Stimulated activated CD8-positive, alpha-beta memory T cell treated with anti-CD3 and anti-CD28 coated beads, Interleukin-7, amount 100 ng/mL, for 24 hours (primary cell): ENCODE measurements around the gene GDF2.

ENCODE experiments used
- DNase-seq: peaks from one replicate; pipeline ENCODE4 v3.0.0-alpha.2; 2020; ENCODE audit warnings: low read depth

The GDF2 gene

DNA sequence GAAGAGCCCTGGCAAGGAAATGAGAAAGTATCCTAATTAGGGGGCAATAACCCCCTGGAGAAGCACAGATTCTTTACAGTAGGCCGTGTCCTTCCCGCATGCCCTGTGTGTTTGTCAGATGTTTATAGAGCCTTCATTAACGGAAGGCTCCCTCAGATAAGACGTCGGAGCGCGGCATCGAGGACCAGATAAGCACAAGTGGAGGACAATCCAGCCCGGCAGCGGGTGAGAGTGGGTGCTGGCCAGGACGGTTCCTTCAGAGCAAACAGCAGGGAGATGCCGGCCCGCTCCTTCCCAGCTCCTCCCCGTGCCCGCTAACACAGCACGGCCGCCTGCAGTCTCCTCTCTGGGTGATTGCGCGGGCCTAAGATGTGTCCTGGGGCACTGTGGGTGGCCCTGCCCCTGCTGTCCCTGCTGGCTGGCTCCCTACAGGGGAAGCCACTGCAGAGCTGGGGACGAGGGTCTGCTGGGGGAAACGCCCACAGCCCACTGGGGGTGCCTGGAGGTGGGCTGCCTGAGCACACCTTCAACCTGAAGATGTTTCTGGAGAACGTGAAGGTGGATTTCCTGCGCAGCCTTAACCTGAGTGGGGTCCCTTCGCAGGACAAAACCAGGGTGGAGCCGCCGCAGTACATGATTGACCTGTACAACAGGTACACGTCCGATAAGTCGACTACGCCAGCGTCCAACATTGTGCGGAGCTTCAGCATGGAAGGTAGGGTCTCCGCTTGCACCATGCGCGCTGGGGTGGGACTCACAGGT, at the start of gene GDF2:
GDF2 (plus strand) TSS at position 155 of the 762 bp plus-strand sequence; CDS start at position 370, 215 bp downstream.
- no peak for DNase-seq

- no peak for DNase-seq
Observed at GRCh38 chr10:47276071-47276470, 46.2 kb upstream of the GDF2 start.

GRCh38 chr10:47276576-47277351, 45.5 kb upstream of the GDF2 start:
- DNase-seq: no peak

GRCh38 chr10:47277352-47278151, 44.7 kb upstream of the GDF2 start:
- DNase-seq: no peak

DNA sequence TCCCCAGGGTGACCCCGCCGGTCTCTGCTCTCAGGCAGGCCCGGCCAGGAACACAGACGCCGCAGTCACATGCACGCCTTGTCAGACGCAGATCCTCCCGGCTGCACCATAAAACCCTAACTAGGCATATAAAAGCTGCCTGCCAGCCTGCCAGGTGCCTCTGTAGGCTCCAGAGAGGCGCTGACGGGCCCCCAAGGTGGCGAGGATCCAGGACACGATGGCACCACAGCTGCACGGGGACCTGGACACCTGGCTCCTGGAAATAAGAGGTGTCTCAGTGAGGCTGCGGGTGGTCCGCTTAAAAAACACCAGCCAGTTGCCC, 44.1 kb upstream of the GDF2 start:
- no peak for DNase-seq

- DNase-seq: no peak
Observed at GRCh38 chr10:47278720-47279119, 43.5 kb upstream of the GDF2 start.

- DNase-seq: no peak
Observed at GRCh38 chr10:47279276-47279675, 43.0 kb upstream of the GDF2 start.

DNA sequence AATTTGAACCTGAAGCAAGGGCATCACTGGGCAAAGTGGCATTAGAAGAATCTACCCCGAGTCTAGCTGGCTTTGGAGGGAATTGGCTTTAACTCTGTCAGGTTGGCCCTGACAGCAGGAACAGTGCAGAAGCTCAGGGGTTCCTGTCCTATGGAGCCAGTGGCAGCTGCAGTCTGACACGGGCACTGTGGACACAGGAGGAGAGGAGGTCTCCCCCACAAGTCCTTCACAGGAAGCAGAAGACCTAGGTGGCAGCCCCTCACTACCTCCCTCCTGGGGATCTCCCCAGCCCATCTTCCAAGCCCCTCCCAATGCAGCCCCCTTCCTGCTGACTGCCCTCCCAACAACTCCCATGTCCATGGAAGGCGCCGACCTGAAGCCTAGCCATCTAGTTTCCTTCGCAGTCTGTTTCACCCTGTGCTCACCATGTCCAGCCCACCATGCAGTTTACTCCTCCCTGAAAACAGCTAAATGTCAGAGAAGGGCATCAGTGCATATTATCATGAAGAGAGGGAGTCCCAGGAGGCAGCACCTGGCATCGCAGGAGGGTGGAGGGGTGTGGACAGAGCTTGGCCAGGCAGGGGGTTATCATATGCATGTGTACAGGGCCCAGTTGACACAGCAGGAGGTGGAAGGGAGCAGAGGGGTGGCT, 40.1 kb upstream of the GDF2 start:
- DNase-seq: no peak

DNA sequence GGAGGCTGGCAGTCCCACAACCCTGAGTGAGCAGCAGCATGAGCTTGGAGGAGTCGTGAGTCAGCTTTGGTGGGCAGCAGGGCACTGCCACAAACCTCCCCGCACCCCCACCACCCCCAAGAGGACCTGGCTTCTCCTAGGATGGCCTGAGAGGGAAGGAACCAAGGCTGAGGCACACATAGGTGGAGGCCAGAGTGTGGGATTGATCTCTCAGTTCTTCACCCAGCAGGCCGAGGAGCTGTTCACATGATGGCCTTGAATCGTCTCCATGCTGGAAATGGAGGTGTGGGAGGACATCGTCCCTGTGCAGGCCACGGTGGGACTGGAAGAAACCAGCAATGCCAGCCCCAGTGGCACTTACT, 39.6 kb upstream of the GDF2 start:
- no peak for DNase-seq

DNA sequence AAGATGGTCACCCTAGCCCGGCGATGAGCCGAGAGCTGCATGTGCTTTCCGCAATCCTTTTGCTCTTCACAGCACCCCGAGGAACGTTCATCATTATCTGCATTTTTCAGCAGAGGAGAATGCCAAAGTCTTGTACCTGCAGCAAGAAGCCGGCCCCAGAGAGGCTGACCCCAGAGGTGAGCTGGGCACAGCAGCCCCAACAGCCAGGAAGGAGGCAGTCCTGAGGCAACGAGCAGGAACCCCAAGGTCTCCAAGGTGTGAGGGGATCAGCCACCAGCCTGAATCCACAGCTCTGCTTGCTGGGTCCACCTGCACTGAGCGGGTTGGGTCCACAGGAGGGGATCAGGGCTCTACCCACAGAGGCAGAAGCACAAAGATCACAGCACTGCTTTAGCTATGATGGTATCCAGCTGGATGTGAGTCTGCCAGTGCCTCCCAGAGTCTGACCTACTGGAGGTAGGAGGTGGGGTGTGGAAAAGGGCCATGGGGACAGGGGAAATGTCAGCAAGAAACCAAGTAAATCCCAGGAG, 39.1 kb upstream of the GDF2 start:
- no peak for DNase-seq

GRCh38 chr10:47283848-47284247, 38.4 kb upstream of the GDF2 start:
- DNase-seq: no peak

DNA sequence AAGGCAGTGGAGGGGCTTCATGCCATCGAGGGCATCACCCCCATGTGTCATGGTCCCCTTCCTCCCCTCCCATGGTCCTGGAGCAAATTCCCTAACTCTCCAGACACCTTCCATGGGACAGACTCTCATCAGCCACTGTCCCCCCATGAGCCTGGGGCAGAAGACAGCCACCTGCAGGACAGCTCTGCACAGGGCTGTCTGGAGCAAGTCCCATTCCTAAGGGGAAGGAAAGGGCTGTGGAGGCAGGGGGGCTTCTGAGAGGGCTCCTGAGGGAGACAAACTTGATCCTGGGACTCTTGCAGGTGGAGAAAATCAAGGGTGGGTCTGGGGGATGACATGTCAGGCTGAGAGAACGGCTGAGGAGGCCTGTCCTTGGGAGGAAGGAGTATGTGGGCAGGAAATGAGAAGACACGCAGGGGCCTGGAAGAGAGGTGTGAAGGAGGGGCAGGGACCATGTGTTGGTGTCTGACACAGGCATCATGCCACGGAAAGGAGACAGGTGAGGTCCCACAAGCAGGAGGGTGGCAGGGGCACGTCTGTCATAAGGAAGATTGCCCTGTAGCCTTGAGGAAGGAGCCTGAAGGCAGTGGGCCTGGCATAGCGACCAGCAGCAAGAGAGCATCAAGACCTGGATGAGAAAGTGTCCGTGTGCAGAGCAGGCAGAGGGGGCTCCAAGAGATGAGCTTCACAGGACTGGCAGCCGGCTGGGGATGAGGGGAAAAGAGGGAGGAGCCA, 36.7 kb upstream of the GDF2 start:
- no peak for DNase-seq

- no peak for DNase-seq
Observed at GRCh38 chr10:47286116-47286505, 36.1 kb upstream of the GDF2 start.

DNA sequence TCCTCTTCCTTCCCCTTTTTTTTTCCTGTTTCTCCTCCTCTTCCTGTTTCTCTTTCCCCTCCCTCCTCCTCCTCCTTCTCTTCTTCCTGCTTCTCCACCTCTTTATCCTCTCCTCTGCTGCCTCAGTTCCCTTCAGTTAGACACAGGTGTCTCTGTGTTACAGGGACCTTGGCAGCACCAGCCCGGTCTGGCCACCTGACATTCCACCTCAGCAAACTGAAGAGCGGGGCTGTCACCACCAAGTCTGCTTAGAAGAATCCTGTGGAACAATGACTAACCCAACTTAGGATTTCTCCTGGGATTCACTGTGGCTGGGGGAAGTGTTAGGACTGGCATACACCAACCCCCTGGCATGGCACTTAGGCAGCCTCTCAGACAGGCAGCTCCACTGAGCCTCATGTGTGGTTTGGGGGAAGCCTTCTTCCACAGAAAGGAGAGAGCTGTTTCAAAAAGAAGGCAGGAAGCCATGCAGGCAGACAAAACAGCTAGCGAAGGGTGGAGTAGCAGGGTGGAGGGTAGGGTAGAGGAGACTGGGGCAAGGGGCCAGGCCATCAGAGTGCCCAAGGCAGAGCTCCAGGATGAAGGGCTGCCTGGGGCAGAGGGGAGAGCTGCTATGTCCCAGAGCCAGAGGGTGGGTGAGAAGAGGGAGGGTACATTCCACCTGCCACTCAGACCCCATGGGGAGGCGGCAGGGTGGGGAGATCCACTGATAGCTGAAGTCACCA, 35.5 kb upstream of the GDF2 start:
- no peak for DNase-seq

GRCh38 chr10:47287365-47287802, 34.9 kb upstream of the GDF2 start:
- DNase-seq: no peak

GRCh38 chr10:47287805-47288204, 34.4 kb upstream of the GDF2 start:
- DNase-seq: no peak

DNA sequence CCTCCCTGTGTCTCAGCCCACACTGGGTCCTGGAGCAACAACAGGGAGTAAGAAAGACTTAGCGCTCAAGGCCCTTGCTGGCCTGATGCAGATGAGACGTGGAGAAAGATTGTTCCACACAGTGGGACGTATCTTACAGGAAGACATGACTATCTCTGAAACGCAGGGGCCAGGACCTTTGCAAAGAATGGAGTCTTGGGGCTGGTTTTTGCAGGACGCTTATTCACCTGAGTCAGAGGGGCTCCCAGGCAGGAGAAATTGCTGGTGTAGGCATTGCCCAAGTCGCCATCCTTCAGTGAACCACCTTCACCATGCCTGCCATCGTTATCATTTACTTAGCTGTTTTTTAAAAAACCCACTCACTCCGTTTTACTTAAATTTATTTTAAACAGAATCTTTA, 34.0 kb upstream of the GDF2 start:
- no peak for DNase-seq

DNA sequence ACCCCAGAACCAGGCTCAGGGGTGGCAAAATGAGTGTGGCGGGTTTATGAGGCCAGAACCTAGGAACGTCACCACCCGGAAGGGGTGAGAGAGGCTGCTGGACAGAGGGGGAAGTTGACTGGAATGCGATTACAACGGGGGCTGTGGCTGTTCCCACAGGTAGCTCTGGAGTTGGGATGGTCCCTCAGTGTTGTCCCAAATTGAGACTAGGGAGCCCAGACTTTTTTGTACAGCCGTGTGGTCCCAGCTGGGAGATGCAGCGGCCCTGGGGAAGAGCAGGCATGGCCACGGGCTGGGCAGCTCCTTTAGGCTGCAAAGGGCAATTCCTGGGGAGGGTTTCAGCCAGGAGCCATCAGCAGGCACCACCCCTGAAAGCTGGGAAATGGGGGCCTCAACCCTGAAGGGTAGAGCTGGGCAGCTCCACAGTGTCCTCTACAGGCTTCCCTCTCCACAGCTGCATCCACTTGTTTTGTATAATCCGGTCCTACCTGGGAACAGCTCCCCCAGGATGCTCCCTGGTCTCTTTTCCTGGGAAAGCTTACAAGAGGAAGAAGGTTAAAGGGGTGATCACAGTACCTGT, 33.2 kb upstream of the GDF2 start:
- DNase-seq: no peak

GRCh38 chr10:47289921-47290320, 32.3 kb upstream of the GDF2 start:
- DNase-seq: no peak

DNA sequence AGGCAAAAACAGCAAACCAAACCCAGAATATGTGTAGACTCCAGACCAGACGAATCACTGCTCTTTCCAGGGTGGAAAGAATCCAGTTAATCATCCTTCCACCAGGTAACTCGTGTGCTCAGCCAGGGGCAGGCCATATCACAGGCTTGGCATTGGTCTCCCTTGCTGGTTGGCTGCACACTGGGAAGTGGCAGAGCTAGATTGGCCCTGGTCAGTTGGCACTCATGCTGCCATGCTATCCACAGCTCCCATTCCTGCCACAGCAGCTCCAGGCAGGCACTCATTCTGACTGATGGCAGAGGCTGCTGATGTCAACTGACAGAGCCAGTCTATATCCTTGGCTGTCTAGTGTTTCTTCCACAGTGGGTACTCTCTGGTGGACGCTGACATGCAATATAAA, 31.9 kb upstream of the GDF2 start:
- DNase-seq: no peak
